T-cell (primary cell): Measurements from ENCODE around the gene VASH2. TPM values are rescaled to one million over a fixed set of nuclear protein-coding genes. Genes with fewer than 3 reads are reported as not detected.
"Not testable (repeated sequence)": the region's sequence is repeated elsewhere in the genome, so short reads cannot be mapped to it uniquely, and the experiment has no call there.

Experiments used
- ATAC-seq, 4 experiments: fragments of 200-7000 bp in 3 of 4; fragments of 150-1000 bp in 1 of 4; cut with Tn5 transposase; replicated peaks in 1 of 4; 1 replicate in 3 of 4; 2 replicates in 1 of 4; pipeline ENCODE4 v1.10.0; 2021; ENCODE audit warnings: moderate library complexity in 3 of 4, mild to moderate bottlenecking in 2 of 4, moderate number of reproducible peaks in 1 of 4
- CTCF ChIA-PET, 2 donors: fragments of 300-600 bp; sonication (Branson Sonifier 250); formaldehyde crosslinking; loops; one replicate each; lab custom pipeline; 2022; ENCODE audit warnings: antibody characterized with exemption in 2 of 2; lab: Charles Lee
- POLR2A ChIA-PET, 2 donors: fragments of 300-600 bp; sonication (Branson Sonifier 250); formaldehyde crosslinking; loops; one replicate each; lab custom pipeline; 2022; ENCODE audit warnings: antibody characterized with exemption in 2 of 2; lab: Charles Lee
- DNase-seq, 35 experiments: peaks; one replicate each; pipeline versions ENCODE4 v3.0.0 to v3.0.0-alpha.2; 2013 to 2023
- H3K27ac ChIP-seq: one replicate; pipeline ENCODE4 v1.5.1; 2013; ENCODE audit warnings: low read length
- H3K27me3 ChIP-seq, 2 experiments: replicated peaks in 1 of 2; 1 replicate in 1 of 2; 2 replicates in 1 of 2; pipeline versions ENCODE4 v1.6.1 to v1.7.0; 2013; ENCODE audit warnings: low read length in 1 of 2, mixed read lengths in 1 of 2; ENCODE audit not compliant: control insufficient read depth in 2 of 2, insufficient read depth in 2 of 2; ENCODE audit errors: extremely low read depth in 1 of 2
- H3K36me3 ChIP-seq, 2 donors: 1 replicate in 1 of 2; 2 replicates in 1 of 2; pipeline versions ENCODE4 v1.6.1 to v1.7.0; 2013; ENCODE audit warnings: low read length in 1 of 2; ENCODE audit not compliant: control insufficient read depth in 2 of 2, insufficient read depth in 1 of 2; ENCODE audit errors: extremely low read depth in 1 of 2
- H3K4me1 ChIP-seq, 2 experiments: 1 replicate in 1 of 2; 2 replicates in 1 of 2; pipeline versions ENCODE4 v1.6.1 to v1.7.0; 2013; ENCODE audit warnings: low read length in 2 of 2, mixed read lengths in 1 of 2; ENCODE audit not compliant: insufficient read depth in 2 of 2, control insufficient read depth in 1 of 2; ENCODE audit errors: extremely low read depth in 1 of 2
- H3K4me3 ChIP-seq, 2 donors: 1 replicate in 1 of 2; 2 replicates in 1 of 2; pipeline versions ENCODE4 v1.5.1 to v1.7.0; 2013; ENCODE audit warnings: mild to moderate bottlenecking in 2 of 2, low read length in 1 of 2, moderate library complexity in 1 of 2; ENCODE audit not compliant: control insufficient read depth in 1 of 2; ENCODE audit errors: extremely low read depth in 1 of 2
- H3K9me3 ChIP-seq: 2 replicates; pipeline ENCODE4 v1.7.0; 2013
- H3K27ac Mint-ChIP-seq, 2 donors: one replicate each; pipeline ENCODE4 v1.8.0; 2020 to 2021; ENCODE audit warnings: mild to moderate bottlenecking in 2 of 2, mixed read lengths in 2 of 2
- H3K27me3 Mint-ChIP-seq, 2 donors: one replicate each; pipeline ENCODE4 v1.8.0; 2021 to 2022; ENCODE audit warnings: mixed read lengths in 2 of 2
- H3K36me3 Mint-ChIP-seq: one replicate; pipeline ENCODE4 v1.8.0; 2021; ENCODE audit warnings: mixed read lengths
- H3K4me1 Mint-ChIP-seq, 3 donors: one replicate each; pipeline ENCODE4 v1.8.0; 2020 to 2022; ENCODE audit warnings: mixed read lengths in 3 of 3, mild to moderate bottlenecking in 1 of 3
- H3K4me3 Mint-ChIP-seq, 3 donors: one replicate each; pipeline ENCODE4 v1.8.0; 2020 to 2022; ENCODE audit warnings: mild to moderate bottlenecking in 3 of 3, mixed read lengths in 3 of 3, moderate library complexity in 3 of 3
- H3K9me3 Mint-ChIP-seq, 3 donors: one replicate each; pipeline ENCODE4 v1.8.0; 2020 to 2022; ENCODE audit warnings: mixed read lengths in 3 of 3
- WGBS: methylation state at CpG from one replicate; pipeline ENCODE4 v1.1.5; 2013; ENCODE audit warnings: missing lambda C conversion rate; ENCODE audit not compliant: insufficient coverage; 5-methylcytosine and 5-hydroxymethylcytosine counted together
- total RNA-seq, 35 experiments: library from RNA in 6 of 35; stranded (reverse) in 6 of 35; fragments of 120-200 nt in 1 of 35; gene quantifications; one replicate each; pipeline versions ENCODE4 v1.2.1 to v1.2.4 and lab custom pipeline; 2013 to 2026

The VASH2 gene
- total RNA-seq, 5 donors from 2014 or later (not counting 1 experiment from before 2014, with no cell fraction given) = 0.47 to 0.85 (median 0.53) TPM; not detected in 1

GRCh38 chr1:212909652-212910063 lies 40.7 kb upstream of the VASH2 start:
- Mint-ChIP-seq H3K9me3 (peaks cover 0 to 11% (median 0%) of the 10 kb centered on the region in 3 donors), H3K27me3 (peaks cover 1 to 3% of the 10 kb centered on the region in 2 donors), H3K4me1 (no peaks in the 10 kb centered on the region), H3K4me3 (no peak overlapping the region), H3K36me3 (no peaks in the 10 kb centered on the region), H3K27ac (no peak overlapping the region)
- no peaks in the 10 kb centered on the region for H3K36me3 ChIP-seq
- CTCF ChIA-PET = no interaction called here
- ATAC-seq (no peak), DNase-seq (no peak)
- POLR2A ChIA-PET = no interaction called here
- H3K4me1 ChIP-seq = no peaks in the 10 kb centered on the region
- no peak overlapping the region for H3K27ac ChIP-seq
- no CpG with 5 or more reads among the region's 3 CpGs for WGBS
- H3K27me3 ChIP-seq = no peaks in the 10 kb centered on the region
- no peak overlapping the region for H3K4me3 ChIP-seq
- H3K9me3 ChIP-seq = no peaks in the 10 kb centered on the region

DNA sequence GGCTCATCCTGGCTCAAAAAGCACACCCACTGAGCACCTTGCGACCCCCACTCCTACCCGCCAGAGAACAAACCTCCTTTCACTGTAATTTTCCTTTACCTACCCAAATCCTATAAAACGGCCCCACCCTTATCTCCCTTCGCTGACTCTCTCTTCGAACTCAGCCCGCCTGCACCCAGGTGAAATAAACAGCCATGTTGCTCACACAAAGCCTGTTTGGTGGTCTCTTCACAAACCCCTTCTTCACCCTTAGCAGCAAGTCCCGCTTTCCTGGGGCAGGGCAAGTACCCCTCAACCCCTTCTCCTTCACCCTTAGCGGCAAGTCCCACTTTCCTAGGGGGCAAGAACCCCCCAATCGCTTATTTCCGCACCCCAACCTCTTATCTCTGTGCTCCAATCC lies 40.1 kb upstream of the VASH2 start:
- H3K36me3 ChIP-seq, H3K36me3 Mint-ChIP-seq, H3K27ac Mint-ChIP-seq, CTCF ChIA-PET, H3K27ac ChIP-seq, H3K9me3 ChIP-seq, H3K4me3 Mint-ChIP-seq, H3K4me1 Mint-ChIP-seq, POLR2A ChIA-PET, ATAC-seq, H3K9me3 Mint-ChIP-seq, DNase-seq, H3K27me3 Mint-ChIP-seq, H3K4me3 ChIP-seq, H3K4me1 ChIP-seq, H3K27me3 ChIP-seq: not testable (repeated sequence)
- 100% methylated on average over 5 of the region's 10 CpGs for WGBS

DNA sequence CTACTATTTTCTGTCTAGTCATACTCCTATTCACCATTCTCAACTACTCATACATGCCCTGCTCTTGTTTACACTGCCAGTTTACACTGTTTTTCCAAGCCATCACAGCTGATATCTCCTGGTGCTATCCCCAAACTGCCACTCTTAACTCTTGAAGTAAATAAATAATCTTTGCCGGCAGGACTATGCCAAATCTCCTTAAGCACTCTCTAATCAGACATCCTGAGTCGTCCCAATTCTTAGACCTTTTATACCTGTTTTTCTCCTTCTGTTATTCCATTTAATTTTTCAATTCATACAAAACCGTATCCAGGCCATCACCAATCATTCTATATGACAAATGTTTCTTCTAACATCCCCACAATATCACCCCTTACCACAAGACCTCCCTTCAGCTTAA lies 36.7 kb upstream of the VASH2 start:
- DNase-seq, H3K36me3 Mint-ChIP-seq, H3K4me3 Mint-ChIP-seq, H3K4me3 ChIP-seq, H3K9me3 Mint-ChIP-seq, H3K4me1 Mint-ChIP-seq, H3K36me3 ChIP-seq, H3K4me1 ChIP-seq, ATAC-seq, H3K27ac ChIP-seq, CTCF ChIA-PET, H3K27ac Mint-ChIP-seq, H3K9me3 ChIP-seq: not testable (repeated sequence)
- WGBS = no CpG with 5 or more reads among the region's 3 CpGs
- H3K27me3 Mint-ChIP-seq = peaks cover 5 to 11% of the 10 kb centered on the region in 2 donors
- peaks cover 0 to 23% of the 10 kb centered on the region in 2 experiments for H3K27me3 ChIP-seq
- POLR2A ChIA-PET = interaction anchor here in 1 of 2 donors (0.6 kb wide), 1 partner anchor 108 kb away, joined by 6 read pairs; no protein-coding TSS in a partner anchor

DNA sequence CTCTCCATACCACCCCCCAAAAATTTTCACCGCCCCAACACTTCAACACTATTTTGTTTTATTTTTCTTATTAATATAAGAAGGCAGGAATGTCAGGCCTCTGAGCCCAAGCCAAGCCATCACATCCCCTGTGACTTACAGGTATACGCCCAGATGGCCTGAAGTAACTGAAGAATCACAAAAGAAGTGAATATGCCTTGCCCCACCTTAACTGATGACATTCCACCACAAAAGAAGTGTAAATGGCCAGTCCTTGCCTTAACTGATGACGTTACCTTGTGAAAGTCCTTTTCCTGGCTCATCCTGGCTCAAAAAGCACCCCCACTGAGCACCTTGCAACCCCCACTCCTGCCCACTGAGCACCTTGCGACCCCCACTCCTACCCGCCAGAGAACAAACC lies 36.2 kb upstream of the VASH2 start:
- H3K36me3 Mint-ChIP-seq, CTCF ChIA-PET, H3K4me3 Mint-ChIP-seq, POLR2A ChIA-PET, H3K4me1 Mint-ChIP-seq, H3K27ac Mint-ChIP-seq, H3K4me1 ChIP-seq, H3K36me3 ChIP-seq, ATAC-seq, DNase-seq, H3K27ac ChIP-seq, H3K9me3 ChIP-seq, H3K9me3 Mint-ChIP-seq, H3K4me3 ChIP-seq: not testable (repeated sequence)
- H3K27me3 ChIP-seq = peaks cover 0 to 23% of the 10 kb centered on the region in 2 experiments
- no CpG with 5 or more reads among the region's 5 CpGs for WGBS
- peaks cover 5 to 11% of the 10 kb centered on the region in 2 donors for H3K27me3 Mint-ChIP-seq

- ATAC-seq (no peak), DNase-seq (no peak)
- H3K27me3 ChIP-seq = peaks cover 0 to 23% of the 10 kb centered on the region in 2 experiments
- no peak overlapping the region for H3K27ac Mint-ChIP-seq
- WGBS = 70% methylated on average over 2 of the region's 3 CpGs
- H3K36me3 Mint-ChIP-seq = no peaks in the 10 kb centered on the region
- H3K9me3 ChIP-seq = no peaks in the 10 kb centered on the region
- peaks cover 3 to 5% (median 4%) of the 10 kb centered on the region in 3 donors for H3K4me1 Mint-ChIP-seq
- CTCF ChIA-PET = no interaction called here
- H3K4me3 Mint-ChIP-seq = no peak overlapping the region
- H3K27ac ChIP-seq = no peak overlapping the region
- no peak overlapping the region for H3K4me3 ChIP-seq
- H3K27me3 Mint-ChIP-seq = peaks cover 10 to 11% of the 10 kb centered on the region in 2 donors
- H3K4me1 ChIP-seq = peaks cover 0 to 7% of the 10 kb centered on the region in 2 experiments
- no peaks in the 10 kb centered on the region for H3K9me3 Mint-ChIP-seq
- H3K36me3 ChIP-seq = no peaks in the 10 kb centered on the region
- POLR2A ChIA-PET = no interaction called here
Observed at GRCh38 chr1:212914789-212915188, 35.6 kb upstream of the VASH2 start.

- Mint-ChIP-seq H3K9me3 (no peaks in the 10 kb centered on the region), H3K27ac (no peak overlapping the region)
Observed at GRCh38 chr1:212915245-212916091, 34.9 kb upstream of the VASH2 start.

More at GRCh38 chr1:212915245-212916091, 34.9 kb upstream of the VASH2 start:
- Histone ChIP-seq H3K9me3 (no peaks in the 10 kb centered on the region), H3K27me3 (peaks cover 0 to 30% of the 10 kb centered on the region in 2 experiments), H3K27ac (no peak overlapping the region), H3K4me1 (peaks cover 0 to 7% of the 10 kb centered on the region in 2 experiments), H3K36me3 (no peaks in the 10 kb centered on the region), H3K4me3 (no peak overlapping the region)
- DNase-seq (no peak), ATAC-seq (no peak)
- ChIA-PET CTCF (no interaction called here), POLR2A (no interaction called here)
- WGBS = 87% methylated on average over 9 of the region's 13 CpGs
- peaks cover 3 to 5% (median 4%) of the 10 kb centered on the region in 3 donors for H3K4me1 Mint-ChIP-seq
- no peak overlapping the region for H3K4me3 Mint-ChIP-seq
- H3K27me3 Mint-ChIP-seq = peaks cover 9 to 10% of the 10 kb centered on the region in 2 donors
- H3K36me3 Mint-ChIP-seq = no peaks in the 10 kb centered on the region
